Activated naive CD4-positive, alpha-beta T cell treated with anti-CD3 and anti-CD28 coated beads, Interleukin-2, amount 50 U/mL, for 24 hours (primary cell): ENCODE results near the gene AGBL5.

Source experiments
- H3K27ac Mint-ChIP-seq: one replicate; pipeline ENCODE4 v1.8.0; 2021; ENCODE audit warnings: mild to moderate bottlenecking, mixed read lengths
- H3K27me3 Mint-ChIP-seq: one replicate; pipeline ENCODE4 v1.8.0; 2021; ENCODE audit warnings: mixed read lengths
- H3K36me3 Mint-ChIP-seq: one replicate; pipeline ENCODE4 v1.8.0; 2021; ENCODE audit warnings: mixed read lengths
- H3K4me1 Mint-ChIP-seq: one replicate; pipeline ENCODE4 v1.8.0; 2021; ENCODE audit warnings: mixed read lengths
- H3K4me3 Mint-ChIP-seq: one replicate; pipeline ENCODE4 v1.8.0; 2021; ENCODE audit warnings: mild to moderate bottlenecking, mixed read lengths
- H3K9me3 Mint-ChIP-seq: one replicate; pipeline ENCODE4 v1.8.0; 2021; ENCODE audit warnings: mixed read lengths

AGBL5 gene

GRCh38 chr2:27038631-27039339, 12.7 kb upstream of the AGBL5 start:
- no peaks in the 10 kb centered on the region for H3K9me3 Mint-ChIP-seq
- H3K36me3 Mint-ChIP-seq = peaks cover 13% of the 10 kb centered on the region
- H3K4me1 Mint-ChIP-seq = peaks cover 18% of the 10 kb centered on the region
- no peaks in the 10 kb centered on the region for H3K27me3 Mint-ChIP-seq
- H3K4me3 Mint-ChIP-seq = no peak overlapping the region
- no peak overlapping the region for H3K27ac Mint-ChIP-seq

- peaks cover 11% of the 10 kb centered on the region for H3K4me1 Mint-ChIP-seq
- H3K36me3 Mint-ChIP-seq = peaks cover 9% of the 10 kb centered on the region
- H3K27ac Mint-ChIP-seq = no peak overlapping the region
- no peak overlapping the region for H3K4me3 Mint-ChIP-seq
- H3K9me3 Mint-ChIP-seq = no peaks in the 10 kb centered on the region
- no peaks in the 10 kb centered on the region for H3K27me3 Mint-ChIP-seq
Observed at GRCh38 chr2:27039426-27039825, 12.0 kb upstream of the AGBL5 start.

GRCh38 chr2:27039871-27040270, 11.6 kb upstream of the AGBL5 start:
- Mint-ChIP-seq H3K4me1 (peaks cover 7% of the 10 kb centered on the region), H3K4me3 (no peak overlapping the region), H3K36me3 (peaks cover 9% of the 10 kb centered on the region), H3K27ac (no peak overlapping the region), H3K9me3 (no peaks in the 10 kb centered on the region), H3K27me3 (no peaks in the 10 kb centered on the region)

DNA sequence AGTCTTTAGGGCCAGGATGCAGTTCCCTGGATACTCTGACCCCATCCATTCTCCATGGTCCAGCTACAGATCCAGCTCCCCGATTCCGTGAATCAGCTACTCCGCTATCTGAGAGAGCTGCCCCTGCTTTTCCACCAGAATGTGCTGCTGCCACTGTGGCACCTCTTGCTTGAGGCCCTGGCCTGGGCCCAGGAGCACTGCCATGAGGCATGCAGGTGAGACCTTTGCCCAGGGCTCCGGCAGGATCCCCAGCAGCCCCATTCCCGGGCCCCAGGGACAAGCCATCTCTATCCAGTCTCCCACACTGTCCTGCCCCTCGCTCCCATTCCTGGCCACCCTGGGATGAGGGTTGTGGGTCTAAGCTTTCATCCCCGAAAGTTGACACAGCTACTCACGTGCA, 11.2 kb upstream of the AGBL5 start:
- H3K36me3 Mint-ChIP-seq = peaks cover 9% of the 10 kb centered on the region
- no peak overlapping the region for H3K27ac Mint-ChIP-seq
- no peaks in the 10 kb centered on the region for H3K9me3 Mint-ChIP-seq
- H3K4me3 Mint-ChIP-seq = no peak overlapping the region
- H3K4me1 Mint-ChIP-seq = peaks cover 3% of the 10 kb centered on the region
- H3K27me3 Mint-ChIP-seq = no peaks in the 10 kb centered on the region

GRCh38 chr2:27041752-27042151, 9.7 kb upstream of the AGBL5 start:
- peaks cover 7% of the 10 kb centered on the region for H3K36me3 Mint-ChIP-seq
- no peaks in the 10 kb centered on the region for H3K9me3 Mint-ChIP-seq
- peaks cover 3% of the 10 kb centered on the region for H3K4me1 Mint-ChIP-seq
- no peak overlapping the region for H3K4me3 Mint-ChIP-seq
- no peak overlapping the region for H3K27ac Mint-ChIP-seq
- H3K27me3 Mint-ChIP-seq = no peaks in the 10 kb centered on the region

- Mint-ChIP-seq H3K27me3 (no peaks in the 10 kb centered on the region), H3K4me1 (peaks cover 3% of the 10 kb centered on the region), H3K27ac (no peak overlapping the region), H3K36me3 (peaks cover 7% of the 10 kb centered on the region), H3K9me3 (no peaks in the 10 kb centered on the region), H3K4me3 (no peak overlapping the region)
Observed at GRCh38 chr2:27042159-27042661, 9.3 kb upstream of the AGBL5 start.

DNA sequence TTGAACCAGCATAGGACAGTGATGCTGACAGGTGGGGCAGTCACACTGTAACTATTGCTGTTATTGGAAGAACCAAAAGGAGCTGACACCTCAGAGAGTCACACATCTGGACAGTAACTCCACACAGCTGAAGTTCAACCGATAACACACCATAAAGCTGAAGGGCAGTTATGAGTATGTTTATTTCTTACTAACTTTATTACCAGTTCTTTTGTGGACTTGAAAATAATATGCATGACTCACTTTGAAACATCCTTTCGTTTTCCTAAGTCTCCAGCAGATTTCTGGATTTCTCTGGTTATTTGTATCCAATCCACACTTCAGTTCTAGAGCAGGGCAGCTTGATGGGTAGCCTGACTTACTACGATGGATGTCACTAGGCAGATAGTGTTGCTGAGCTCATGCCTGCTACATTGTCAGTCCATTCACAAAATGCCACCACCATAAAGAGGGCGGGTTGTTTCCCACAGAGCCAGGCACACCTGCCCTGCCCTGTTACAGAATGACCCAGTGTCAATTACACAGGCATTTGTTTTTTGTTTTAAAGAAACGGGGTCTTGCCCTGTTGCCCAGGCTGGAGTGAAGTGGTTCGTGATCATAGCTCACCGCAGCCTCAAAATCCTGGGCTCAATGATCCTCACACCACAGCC, 8.4 kb upstream of the AGBL5 start:
- Mint-ChIP-seq H3K9me3 (no peaks in the 10 kb centered on the region), H3K4me3 (no peak overlapping the region), H3K4me1 (peaks cover 3% of the 10 kb centered on the region), H3K27ac (no peak overlapping the region), H3K27me3 (no peaks in the 10 kb centered on the region), H3K36me3 (peaks cover 7% of the 10 kb centered on the region)

- Mint-ChIP-seq H3K36me3 (peaks cover 3% of the 10 kb centered on the region), H3K9me3 (peaks cover 4% of the 10 kb centered on the region), H3K4me3 (peak overlapping the region; percentile 97), H3K27ac (peak overlapping the region; percentile 100), H3K27me3 (peaks cover 4% of the 10 kb centered on the region), H3K4me1 (peaks cover 10% of the 10 kb centered on the region)
Observed at GRCh38 chr2:27049422-27050280, 1.8 kb upstream of the AGBL5 start.

- Mint-ChIP-seq H3K36me3 (peaks cover 6% of the 10 kb centered on the region), H3K9me3 (peaks cover 4% of the 10 kb centered on the region), H3K4me1 (peaks cover 10% of the 10 kb centered on the region), H3K27me3 (peaks cover 4% of the 10 kb centered on the region), H3K27ac (peak overlapping the region; percentile 100), H3K4me3 (peak overlapping the region; percentile 97)
Observed at GRCh38 chr2:27050281-27050995, 1.0 kb upstream of the AGBL5 start.

DNA sequence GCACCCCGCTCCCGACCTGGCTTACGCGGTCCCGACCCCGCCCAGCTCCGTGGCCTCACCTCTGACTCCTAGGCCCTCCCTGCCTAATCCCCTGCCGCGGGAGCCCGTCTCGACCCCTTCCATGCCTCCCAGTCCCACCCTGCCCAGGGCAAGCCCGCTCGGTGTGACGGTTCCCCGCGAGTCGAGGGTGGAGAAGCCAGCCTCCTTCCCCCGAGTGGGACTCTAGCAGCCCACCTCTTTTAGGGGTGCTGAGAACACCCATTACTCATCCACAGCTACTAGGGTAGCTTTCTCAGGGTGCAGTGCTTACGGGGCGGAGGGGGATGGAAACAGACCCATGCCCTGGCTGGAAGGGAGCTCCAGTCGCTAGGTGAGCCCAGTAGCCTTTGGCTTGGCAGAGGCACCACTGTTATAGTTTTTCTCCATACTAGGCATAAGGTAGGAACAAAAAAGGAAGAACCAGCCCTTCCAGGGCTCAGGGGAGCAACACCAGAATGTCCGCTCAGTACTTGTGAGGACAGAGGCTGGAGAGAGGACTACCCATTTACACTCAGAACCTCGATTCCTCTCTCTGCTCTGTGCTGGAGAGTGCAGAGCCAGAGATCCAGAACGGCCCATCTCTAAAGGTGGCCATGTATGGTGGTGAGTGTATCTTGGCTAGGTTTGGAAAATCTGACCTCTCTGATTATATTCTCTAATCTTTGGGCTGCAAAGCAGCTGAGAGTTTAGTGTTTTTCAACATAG, 606 bp downstream of the AGBL5 start:
- Mint-ChIP-seq H3K27ac (peak overlapping the region; percentile 84), H3K9me3 (peaks cover 4% of the 10 kb centered on the region), H3K36me3 (peaks cover 6% of the 10 kb centered on the region), H3K4me1 (peaks cover 10% of the 10 kb centered on the region), H3K4me3 (peak overlapping the region; percentile 89), H3K27me3 (peaks cover 4% of the 10 kb centered on the region)

GRCh38 chr2:27053321-27053720, 1.9 kb downstream of the AGBL5 start:
- peaks cover 4% of the 10 kb centered on the region for H3K27me3 Mint-ChIP-seq
- H3K4me3 Mint-ChIP-seq = peak overlapping the region; percentile 42
- no peak overlapping the region for H3K27ac Mint-ChIP-seq
- peaks cover 6% of the 10 kb centered on the region for H3K36me3 Mint-ChIP-seq
- peaks cover 4% of the 10 kb centered on the region for H3K9me3 Mint-ChIP-seq
- H3K4me1 Mint-ChIP-seq = peaks cover 10% of the 10 kb centered on the region

DNA sequence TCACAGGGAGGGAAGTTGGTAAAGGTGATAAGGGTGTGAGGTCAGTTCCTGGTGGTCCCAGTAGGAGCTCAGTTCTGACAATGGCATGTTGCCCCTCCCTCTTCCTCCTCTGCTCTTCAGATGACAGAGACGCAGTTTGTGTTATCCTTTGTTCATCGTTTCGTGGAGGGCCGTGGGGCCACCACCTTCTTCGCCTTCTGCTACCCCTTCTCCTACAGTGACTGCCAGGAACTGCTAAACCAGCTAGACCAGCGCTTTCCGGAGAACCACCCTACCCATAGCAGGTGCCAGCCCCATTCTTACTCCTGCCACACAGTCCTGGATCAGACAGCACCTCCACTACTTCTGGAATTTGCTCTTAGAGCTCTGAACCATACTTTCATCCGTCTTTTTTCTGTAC, 2.3 kb downstream of the AGBL5 start:
- H3K36me3 Mint-ChIP-seq = peaks cover 6% of the 10 kb centered on the region
- peaks cover 4% of the 10 kb centered on the region for H3K27me3 Mint-ChIP-seq
- H3K4me1 Mint-ChIP-seq = peaks cover 10% of the 10 kb centered on the region
- H3K27ac Mint-ChIP-seq = no peak overlapping the region
- peaks cover 4% of the 10 kb centered on the region for H3K9me3 Mint-ChIP-seq
- H3K4me3 Mint-ChIP-seq = no peak overlapping the region

- H3K27ac Mint-ChIP-seq = no peak overlapping the region
- peaks cover 6% of the 10 kb centered on the region for H3K36me3 Mint-ChIP-seq
- peaks cover 7% of the 10 kb centered on the region for H3K4me1 Mint-ChIP-seq
- H3K4me3 Mint-ChIP-seq = no peak overlapping the region
- peaks cover 4% of the 10 kb centered on the region for H3K9me3 Mint-ChIP-seq
- peaks cover 4% of the 10 kb centered on the region for H3K27me3 Mint-ChIP-seq
Observed at GRCh38 chr2:27054721-27055120, 3.3 kb downstream of the AGBL5 start.

- no peak overlapping the region for H3K27ac Mint-ChIP-seq
- H3K4me3 Mint-ChIP-seq = no peak overlapping the region
Observed at GRCh38 chr2:27057184-27057583, 5.7 kb downstream of the AGBL5 start.

DNA sequence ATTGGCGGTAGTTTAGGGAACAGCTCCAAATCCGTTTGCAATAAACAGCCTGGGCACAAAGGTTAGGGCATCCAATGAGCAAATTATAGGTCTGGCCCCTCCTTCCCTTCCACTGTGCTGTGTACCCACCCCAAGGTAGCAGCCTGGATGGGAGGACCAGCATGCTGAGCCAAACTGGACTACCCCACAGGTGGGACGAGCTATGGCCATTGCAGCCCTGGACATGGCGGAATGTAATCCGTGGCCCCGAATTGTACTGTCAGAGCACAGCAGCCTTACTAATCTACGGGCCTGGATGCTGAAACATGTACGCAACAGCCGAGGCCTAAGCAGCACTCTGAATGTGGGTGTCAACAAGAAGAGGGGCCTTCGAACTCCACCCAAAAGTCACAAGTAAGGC, 6.7 kb downstream of the AGBL5 start:
- H3K36me3 Mint-ChIP-seq = peaks cover 6% of the 10 kb centered on the region
- H3K27ac Mint-ChIP-seq = no peak overlapping the region
- H3K4me1 Mint-ChIP-seq = peaks cover 5% of the 10 kb centered on the region
- no peak overlapping the region for H3K4me3 Mint-ChIP-seq
- no peaks in the 10 kb centered on the region for H3K9me3 Mint-ChIP-seq
- no peaks in the 10 kb centered on the region for H3K27me3 Mint-ChIP-seq

More at GRCh38 chr2:27057184-27057583, 5.7 kb downstream of the AGBL5 start:
- Mint-ChIP-seq H3K36me3 (peaks cover 2% of the 10 kb centered on the region), H3K9me3 (no peaks in the 10 kb centered on the region), H3K4me1 (peaks cover under 1% of the 10 kb centered on the region), H3K27me3 (no peaks in the 10 kb centered on the region)
